PC-9 (cell line): Measurements from ENCODE around the gene CCDC86.

ENCODE experiments used
- CTCF ChIP-seq: fragments of 200-600 bp; sonication (generic); conservative IDR thresholded peaks from 2 replicates; pipeline ENCODE4 v1.6.1; 2017; ENCODE audit warnings: mixed run types, antibody characterized with exemption, mild to moderate bottlenecking, moderate library complexity
- EZH2 ChIP-seq: fragments of 200-600 bp; sonication (generic); IDR thresholded peaks from 2 replicates; pipeline ENCODE4 v1.8.0; 2017; ENCODE audit warnings: antibody characterized with exemption, low read depth

DNA sequence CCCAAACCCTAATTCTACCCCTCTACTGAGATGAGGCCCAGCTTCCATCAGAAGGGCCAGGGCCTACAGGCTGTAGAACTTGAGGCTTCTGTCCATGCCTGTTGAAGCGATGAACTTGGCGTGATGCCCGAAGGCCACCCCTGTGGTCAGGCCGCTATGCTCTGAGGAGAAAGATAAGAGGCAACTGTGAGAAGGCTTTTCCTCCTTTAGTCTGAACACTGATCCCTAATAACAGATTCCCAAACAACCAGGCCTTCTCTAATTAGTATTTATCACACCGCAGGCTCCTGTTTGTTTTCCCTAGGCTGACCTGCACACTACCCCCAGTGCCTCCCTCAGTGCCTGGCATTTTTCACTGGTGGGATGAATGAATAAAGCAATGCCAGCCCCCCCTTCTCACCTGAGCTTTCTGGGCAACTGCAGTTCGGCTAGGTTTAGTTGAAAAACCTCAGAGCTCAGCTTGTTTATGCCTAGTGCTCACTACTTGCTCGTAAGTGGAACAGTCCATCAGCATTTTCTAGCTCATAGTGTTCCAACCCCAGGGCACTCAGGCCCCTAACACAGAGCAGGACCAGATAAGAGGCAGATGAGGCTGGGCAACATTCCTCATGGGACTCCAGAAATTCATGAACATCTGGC lies 49.3 kb downstream of the CCDC86 start:
- TF ChIP-seq CTCF (no peak), EZH2 (no peak)
